Central memory CD8-positive, alpha-beta T cell (primary cell): ENCODE results near the gene IL1RAPL1.

Experiments
- ATAC-seq: fragments of 150-1000 bp; cut with Tn5 transposase; replicated peaks from 2 replicates; pipeline ENCODE4 v1.10.0; 2022; ENCODE audit warnings: mild to moderate bottlenecking, moderate FRiP score, moderate number of reproducible peaks; ENCODE audit not compliant: poor library complexity, severe bottlenecking; ENCODE audit errors: extremely low read depth
- DNase-seq, 2 donors: peaks; one replicate each; pipeline ENCODE4 v3.0.0; 2021; ENCODE audit warnings: low spot score in 2 of 2
- H3K27ac Mint-ChIP-seq: one replicate; pipeline ENCODE4 v1.8.0; 2022; ENCODE audit warnings: low read depth, mild to moderate bottlenecking, moderate library complexity, mixed read lengths
- H3K27me3 Mint-ChIP-seq: one replicate; pipeline ENCODE4 v1.8.0; 2022; ENCODE audit warnings: mixed read lengths
- H3K36me3 Mint-ChIP-seq: one replicate; pipeline ENCODE4 v1.8.0; 2022; ENCODE audit warnings: mild to moderate bottlenecking, moderate library complexity, mixed read lengths; ENCODE audit not compliant: insufficient read depth
- H3K4me1 Mint-ChIP-seq: one replicate; pipeline ENCODE4 v1.8.0; 2022; ENCODE audit warnings: mixed read lengths
- H3K4me3 Mint-ChIP-seq: one replicate; pipeline ENCODE4 v1.8.0; 2022; ENCODE audit warnings: mild to moderate bottlenecking, moderate library complexity, mixed read lengths
- H3K9me3 Mint-ChIP-seq: one replicate; pipeline ENCODE4 v1.8.0; 2022; ENCODE audit warnings: mixed read lengths

The IL1RAPL1 gene

DNA sequence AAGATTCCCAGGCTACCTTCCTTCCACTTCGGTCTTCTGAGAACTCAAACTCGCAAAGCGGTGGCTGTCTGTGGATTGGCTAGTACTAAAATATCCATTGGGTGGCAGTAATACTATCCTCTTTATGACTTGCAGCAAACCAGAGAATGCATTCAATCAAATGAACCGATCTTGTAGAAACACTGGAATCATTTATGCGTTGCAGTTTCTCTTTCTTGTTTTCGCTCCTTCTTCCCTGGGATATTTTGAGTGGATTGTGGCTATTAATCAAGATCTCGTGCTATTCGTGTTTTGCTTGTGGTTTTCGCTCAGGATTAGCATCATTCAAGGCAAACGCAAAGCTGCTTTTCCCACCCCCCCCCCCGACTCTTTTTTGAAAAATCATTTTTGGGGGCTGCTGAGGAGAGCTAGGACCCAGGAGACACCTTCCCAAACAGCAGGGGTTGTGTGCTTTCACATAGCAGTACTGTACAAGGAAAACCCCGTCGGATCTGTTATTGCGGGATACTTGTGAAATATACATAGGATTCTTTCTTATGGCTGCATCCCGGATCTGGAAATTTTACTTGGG lies at the start of gene IL1RAPL1:
Gene IL1RAPL1, plus strand, starts transcription at position 466 of the 571 bp plus-strand sequence.
- DNase-seq (no peak), ATAC-seq (no peak)
- Mint-ChIP-seq H3K27me3 (no peaks in the 10 kb centered on the region), H3K36me3 (no peaks in the 10 kb centered on the region), H3K27ac (no peak within 1 kb of the TSS), H3K9me3 (no peaks in the 10 kb centered on the region), H3K4me3 (no peak within 1 kb of the TSS), H3K4me1 (no peaks in the 10 kb centered on the region)

DNA sequence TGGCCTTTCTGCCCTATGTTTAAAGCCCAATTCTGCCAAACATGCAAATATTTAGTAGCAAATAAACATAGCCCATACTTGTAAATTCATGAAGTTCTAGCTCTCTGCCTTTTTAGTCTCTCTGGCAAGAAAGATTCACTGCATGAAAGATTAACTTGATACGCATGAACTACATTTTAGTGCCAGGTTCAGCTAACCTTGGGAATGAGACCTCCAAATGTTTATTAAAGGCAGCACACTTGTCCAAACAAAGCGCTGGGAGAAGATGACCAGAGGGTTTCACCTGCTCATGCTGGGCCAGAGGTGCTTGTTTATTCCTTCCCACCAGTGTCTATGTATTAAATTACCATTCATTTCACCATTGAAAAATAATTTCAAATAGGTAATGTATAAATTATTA lies 44.5 kb upstream of the IL1RAPL1 start:
- Mint-ChIP-seq H3K27ac (no peak overlapping the region), H3K4me3 (no peak overlapping the region), H3K9me3 (no peaks in the 10 kb centered on the region), H3K27me3 (no peaks in the 10 kb centered on the region), H3K4me1 (no peaks in the 10 kb centered on the region), H3K36me3 (no peaks in the 10 kb centered on the region)
- DNase-seq: no peak
- ATAC-seq: no peak

- Mint-ChIP-seq H3K27me3 (no peaks in the 10 kb centered on the region), H3K36me3 (peaks cover 2% of the 10 kb centered on the region), H3K27ac (no peak overlapping the region), H3K4me3 (no peak overlapping the region), H3K9me3 (peaks cover 8% of the 10 kb centered on the region), H3K4me1 (no peaks in the 10 kb centered on the region)
- no peak for ATAC-seq
- DNase-seq: no peak
These were observed 37.4 kb upstream of the IL1RAPL1 start for GRCh38 chrX:28549838-28550237.

DNA sequence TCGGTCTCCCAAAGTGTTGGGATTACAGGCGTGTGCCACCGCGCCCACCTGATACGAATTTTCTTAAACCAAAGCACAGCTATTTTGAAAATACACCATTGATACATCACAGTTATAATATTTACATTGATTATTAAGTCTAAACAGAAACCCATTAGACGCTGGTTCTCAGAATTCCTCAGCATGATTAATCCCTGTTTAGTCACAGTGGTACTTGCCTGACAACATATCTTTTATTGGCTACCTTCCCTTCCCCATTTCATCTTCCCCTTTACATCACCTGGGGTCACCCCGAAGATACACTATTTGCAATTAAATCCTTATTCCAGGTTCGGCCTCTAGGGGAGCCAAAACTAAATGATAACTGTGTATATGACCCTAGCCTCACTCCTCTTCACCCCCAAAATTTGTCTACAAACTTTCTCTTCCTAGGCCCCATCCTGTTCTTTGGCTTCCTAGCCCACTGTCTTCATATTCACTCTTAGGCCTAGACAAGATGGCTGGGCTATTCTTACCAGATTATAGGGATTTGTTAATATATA lies 36.8 kb upstream of the IL1RAPL1 start:
- peaks cover 2% of the 10 kb centered on the region for H3K36me3 Mint-ChIP-seq
- no peak overlapping the region for H3K27ac Mint-ChIP-seq
- H3K9me3 Mint-ChIP-seq: peaks cover 8% of the 10 kb centered on the region
- H3K4me3 Mint-ChIP-seq: no peak overlapping the region
- H3K27me3 Mint-ChIP-seq: no peaks in the 10 kb centered on the region
- DNase-seq (no peak), ATAC-seq (no peak)
- no peaks in the 10 kb centered on the region for H3K4me1 Mint-ChIP-seq

DNA sequence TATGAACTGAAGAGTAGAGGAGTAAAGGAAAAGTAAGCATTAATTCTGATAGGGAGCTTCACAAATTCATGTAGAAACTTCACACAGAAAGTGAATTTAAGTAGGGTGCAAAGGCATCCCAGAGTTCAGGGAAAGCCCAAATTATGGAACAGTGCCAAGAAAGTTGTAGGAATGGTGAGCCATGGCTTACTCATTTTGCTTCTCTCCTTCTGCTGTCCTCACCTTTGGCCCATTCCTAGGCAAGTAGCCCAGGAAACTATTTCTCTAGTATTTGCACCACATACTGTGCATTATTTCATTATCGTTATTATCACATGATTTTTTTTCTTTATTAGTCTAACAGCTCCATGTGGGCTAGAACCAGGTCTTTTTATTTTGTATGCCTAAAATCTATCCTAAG lies 34.9 kb upstream of the IL1RAPL1 start:
- no peak for DNase-seq
- ATAC-seq: no peak
- H3K9me3 Mint-ChIP-seq: peaks cover 8% of the 10 kb centered on the region
- H3K4me1 Mint-ChIP-seq: no peaks in the 10 kb centered on the region
- H3K27me3 Mint-ChIP-seq: no peaks in the 10 kb centered on the region
- no peak overlapping the region for H3K4me3 Mint-ChIP-seq
- H3K27ac Mint-ChIP-seq: no peak overlapping the region
- peaks cover 2% of the 10 kb centered on the region for H3K36me3 Mint-ChIP-seq

DNA sequence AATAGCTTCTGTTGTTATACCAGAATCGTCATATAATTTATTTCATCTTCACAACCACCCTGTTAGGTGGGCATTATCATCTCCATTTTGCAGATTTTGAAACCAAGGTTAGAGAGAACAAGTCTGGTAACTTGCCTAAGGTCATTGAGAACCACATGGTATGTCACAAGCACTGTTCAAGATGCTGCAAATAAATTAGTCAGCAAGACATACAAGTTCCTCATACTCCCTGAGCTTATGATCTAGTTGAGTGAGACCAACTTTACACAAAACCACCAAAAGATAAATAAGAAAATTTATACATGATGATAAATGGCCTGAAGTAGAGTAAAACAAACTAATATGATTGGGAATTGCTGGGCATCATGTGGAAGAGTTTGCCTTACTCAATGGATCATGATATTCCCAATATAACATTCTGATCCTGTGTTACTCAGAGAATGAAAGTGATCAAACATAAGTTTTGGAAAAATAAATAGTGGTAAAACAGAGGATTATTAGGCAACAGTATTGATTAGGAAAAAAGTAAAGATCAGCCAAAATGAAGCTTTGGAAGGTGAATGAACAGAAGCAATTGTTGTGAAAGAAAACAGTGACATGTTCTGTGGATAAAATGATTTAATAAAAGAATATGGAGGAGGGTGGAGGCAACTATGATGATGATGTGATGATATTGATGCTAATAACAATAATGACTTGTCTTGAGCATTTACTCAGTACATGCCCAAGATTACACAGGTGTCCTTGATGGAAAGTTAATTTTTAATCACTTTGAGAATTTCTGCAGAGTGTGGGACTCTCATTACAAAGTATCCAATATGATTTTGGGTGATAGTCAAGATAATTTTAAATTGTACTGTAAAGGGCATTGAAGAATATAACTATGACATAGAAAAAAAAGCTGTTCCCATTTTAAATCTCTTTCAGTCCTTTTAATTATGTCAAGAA lies 34.1 kb upstream of the IL1RAPL1 start:
- Mint-ChIP-seq H3K27ac (no peak overlapping the region), H3K9me3 (peaks cover 8% of the 10 kb centered on the region), H3K4me1 (no peaks in the 10 kb centered on the region), H3K4me3 (no peak overlapping the region), H3K27me3 (no peaks in the 10 kb centered on the region), H3K36me3 (peaks cover 2% of the 10 kb centered on the region)
- DNase-seq (no peak), ATAC-seq (no peak)

- Mint-ChIP-seq H3K36me3 (no peaks in the 10 kb centered on the region), H3K27me3 (no peaks in the 10 kb centered on the region), H3K9me3 (peaks cover 5% of the 10 kb centered on the region), H3K27ac (no peak overlapping the region), H3K4me1 (no peaks in the 10 kb centered on the region), H3K4me3 (no peak overlapping the region)
- DNase-seq (no peak), ATAC-seq (no peak)
These were observed 11.1 kb upstream of the IL1RAPL1 start for GRCh38 chrX:28576117-28576516.

DNA sequence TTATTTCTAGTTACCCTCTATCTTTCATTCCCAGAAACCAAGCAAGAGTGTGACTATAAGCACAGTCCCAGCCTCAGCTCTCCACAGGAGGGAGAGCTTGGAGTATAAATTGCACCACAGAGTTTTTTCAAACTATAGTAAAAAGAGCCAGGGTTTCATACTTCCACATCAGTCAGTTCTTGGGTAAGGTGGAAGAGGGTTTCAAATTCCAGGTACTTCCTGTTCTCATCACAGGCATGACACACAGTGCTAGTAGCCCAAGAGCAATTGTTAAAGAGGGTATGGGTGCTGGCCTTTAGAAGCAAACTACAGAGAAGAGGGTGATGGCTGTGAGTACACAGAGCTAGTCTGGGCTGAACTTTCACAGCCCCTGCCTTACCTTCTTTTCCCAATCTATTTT lies 5.7 kb upstream of the IL1RAPL1 start:
- no peak for DNase-seq
- Mint-ChIP-seq H3K9me3 (no peaks in the 10 kb centered on the region), H3K4me3 (no peak overlapping the region), H3K27ac (no peak overlapping the region), H3K36me3 (no peaks in the 10 kb centered on the region), H3K27me3 (no peaks in the 10 kb centered on the region), H3K4me1 (no peaks in the 10 kb centered on the region)
- ATAC-seq: no peak

- Mint-ChIP-seq H3K4me3 (no peak overlapping the region), H3K36me3 (no peaks in the 10 kb centered on the region)
- ATAC-seq: no peak
These were observed 4.7 kb upstream of the IL1RAPL1 start for GRCh38 chrX:28582511-28582910.

GRCh38 chrX:28584025-28584424 lies 3.2 kb upstream of the IL1RAPL1 start:
- no peaks in the 10 kb centered on the region for H3K27me3 Mint-ChIP-seq
- no peaks in the 10 kb centered on the region for H3K9me3 Mint-ChIP-seq
- no peak for DNase-seq
- ATAC-seq: no peak
- no peaks in the 10 kb centered on the region for H3K36me3 Mint-ChIP-seq
- H3K4me3 Mint-ChIP-seq: no peak overlapping the region
- H3K4me1 Mint-ChIP-seq: no peaks in the 10 kb centered on the region
- H3K27ac Mint-ChIP-seq: no peak overlapping the region

More at GRCh38 chrX:28582511-28582910, 4.7 kb upstream of the IL1RAPL1 start:
- Mint-ChIP-seq H3K4me1 (no peaks in the 10 kb centered on the region), H3K27me3 (no peaks in the 10 kb centered on the region), H3K9me3 (no peaks in the 10 kb centered on the region), H3K27ac (no peak overlapping the region)
- no peak for DNase-seq

GRCh38 chrX:28585767-28586166 lies 1.5 kb upstream of the IL1RAPL1 start:
- ATAC-seq (no peak), DNase-seq (no peak)
- Mint-ChIP-seq H3K27me3 (no peaks in the 10 kb centered on the region), H3K4me1 (no peaks in the 10 kb centered on the region), H3K36me3 (no peaks in the 10 kb centered on the region), H3K4me3 (no peak overlapping the region), H3K27ac (no peak overlapping the region), H3K9me3 (no peaks in the 10 kb centered on the region)

- Mint-ChIP-seq H3K9me3 (no peaks in the 10 kb centered on the region), H3K27me3 (no peaks in the 10 kb centered on the region), H3K4me1 (no peaks in the 10 kb centered on the region), H3K4me3 (no peak overlapping the region), H3K36me3 (no peaks in the 10 kb centered on the region), H3K27ac (no peak overlapping the region)
- ATAC-seq (no peak), DNase-seq (no peak)
These were observed 960 bp upstream of the IL1RAPL1 start for GRCh38 chrX:28586286-28586685.

- no peak for DNase-seq
- peaks cover 1% of the 10 kb centered on the region for H3K36me3 Mint-ChIP-seq
These were observed 1.8 kb downstream of the IL1RAPL1 start for GRCh38 chrX:28589046-28589445.

More at GRCh38 chrX:28589046-28589445, 1.8 kb downstream of the IL1RAPL1 start:
- H3K4me1 Mint-ChIP-seq: no peaks in the 10 kb centered on the region
- ATAC-seq: no peak
- no peaks in the 10 kb centered on the region for H3K27me3 Mint-ChIP-seq
- no peaks in the 10 kb centered on the region for H3K9me3 Mint-ChIP-seq
- H3K27ac Mint-ChIP-seq: no peak overlapping the region
- no peak overlapping the region for H3K4me3 Mint-ChIP-seq
